Parathyroid adenoma (tissue), 2 donors: Measurements from ENCODE around the gene ZC3H7B.
"Not testable (repeated sequence)": the region's sequence is repeated elsewhere in the genome, so short reads cannot be mapped to it uniquely, and the experiment has no call there.

Source experiments
- H2AFZ ChIP-seq: fragments of 300-600 bp; sonication (generic); one replicate; pipeline ENCODE4 v1.7.0; 2017; ENCODE audit warnings: antibody characterized with exemption, mild to moderate bottlenecking
- H3K27ac ChIP-seq: fragments of 300-600 bp; sonication (generic); one replicate; pipeline ENCODE4 v1.7.0; 2017
- H3K27me3 ChIP-seq: fragments of 300-600 bp; sonication (generic); one replicate; pipeline ENCODE4 v1.7.0; 2017; ENCODE audit warnings: low read length; ENCODE audit not compliant: control insufficient read depth, insufficient read depth
- H3K36me3 ChIP-seq: fragments of 300-600 bp; sonication (generic); one replicate; pipeline ENCODE4 v1.7.0; 2017; ENCODE audit warnings: low read length; ENCODE audit not compliant: control insufficient read depth, insufficient read depth
- H3K4me1 ChIP-seq: fragments of 300-600 bp; sonication (generic); one replicate; pipeline ENCODE4 v1.7.0; 2017; ENCODE audit warnings: control low read depth
- H3K4me2 ChIP-seq: fragments of 300-600 bp; sonication (generic); one replicate; pipeline ENCODE4 v1.7.0; 2017; ENCODE audit warnings: low read length
- H3K4me3 ChIP-seq: fragments of 300-600 bp; sonication (generic); one replicate; pipeline ENCODE4 v1.7.0; 2017; ENCODE audit warnings: low read depth, low read length
- H3K79me2 ChIP-seq: fragments of 300-600 bp; sonication (generic); one replicate; pipeline ENCODE4 v1.7.0; 2017; ENCODE audit warnings: control low read depth
- H3K9ac ChIP-seq: fragments of 300-600 bp; sonication (generic); one replicate; pipeline ENCODE4 v1.7.0; 2017; ENCODE audit warnings: mild to moderate bottlenecking
- H3K9me3 ChIP-seq: fragments of 300-600 bp; sonication (generic); one replicate; pipeline ENCODE4 v1.7.0; 2017; ENCODE audit warnings: low read length; ENCODE audit not compliant: control insufficient read depth
- CTCF ChIP-seq: fragments of 300-600 bp; sonication (generic); IDR thresholded peaks from one replicate; pipeline ENCODE4 v1.7.0; 2017; ENCODE audit warnings: antibody characterized with exemption, mild to moderate bottlenecking
- donor health status: primary hyperparathyroidism.

ZC3H7B gene

GRCh38 chr22:41257696-41258095 lies 43.6 kb upstream of the ZC3H7B start:
- Histone ChIP-seq H3K36me3 (no peaks in the 10 kb centered on the region), H3K27ac (no peak overlapping the region), H3K9me3 (no peaks in the 10 kb centered on the region), H3K9ac (no peak overlapping the region), H3K4me2 (no peak overlapping the region), H3K4me3 (no peak overlapping the region), H3K27me3 (no peaks in the 10 kb centered on the region), H3K79me2 (no peaks in the 10 kb centered on the region), H2AFZ (no peak overlapping the region), H3K4me1 (no peaks in the 10 kb centered on the region)
- no peak for TF ChIP-seq CTCF

GRCh38 chr22:41259756-41260155 lies 41.6 kb upstream of the ZC3H7B start:
- H3K79me2 ChIP-seq, H3K4me1 ChIP-seq, H3K9ac ChIP-seq, H2AFZ ChIP-seq, H3K9me3 ChIP-seq, H3K36me3 ChIP-seq, H3K4me2 ChIP-seq, H3K4me3 ChIP-seq, H3K27me3 ChIP-seq, H3K27ac ChIP-seq: not testable (repeated sequence)

- no peaks in the 10 kb centered on the region for H3K4me1 ChIP-seq
- H3K4me2 ChIP-seq = no peak overlapping the region
- H2AFZ ChIP-seq = no peak overlapping the region
- no peaks in the 10 kb centered on the region for H3K36me3 ChIP-seq
- H3K27me3 ChIP-seq = no peaks in the 10 kb centered on the region
- H3K9ac ChIP-seq = no peak overlapping the region
- H3K4me3 ChIP-seq = no peak overlapping the region
- no peak for TF ChIP-seq CTCF
- no peaks in the 10 kb centered on the region for H3K9me3 ChIP-seq
- no peak overlapping the region for H3K27ac ChIP-seq
- no peaks in the 10 kb centered on the region for H3K79me2 ChIP-seq
Measured at GRCh38 chr22:41260871-41261270, 40.5 kb upstream of the ZC3H7B start.

GRCh38 chr22:41261541-41262249 lies 39.6 kb upstream of the ZC3H7B start:
- H3K36me3 ChIP-seq = no peaks in the 10 kb centered on the region
- no peak for TF ChIP-seq CTCF
- no peaks in the 10 kb centered on the region for H3K27me3 ChIP-seq
- no peak overlapping the region for H3K4me3 ChIP-seq
- H2AFZ ChIP-seq = no peak overlapping the region
- H3K4me1 ChIP-seq = no peaks in the 10 kb centered on the region
- H3K4me2 ChIP-seq = no peak overlapping the region
- H3K27ac ChIP-seq = no peak overlapping the region
- no peaks in the 10 kb centered on the region for H3K9me3 ChIP-seq
- H3K79me2 ChIP-seq = no peaks in the 10 kb centered on the region
- H3K9ac ChIP-seq = no peak overlapping the region

- Histone ChIP-seq H3K4me3 (no peak overlapping the region), H3K27ac (no peak overlapping the region), H3K36me3 (no peaks in the 10 kb centered on the region), H2AFZ (no peak overlapping the region), H3K4me1 (no peaks in the 10 kb centered on the region), H3K9me3 (no peaks in the 10 kb centered on the region), H3K4me2 (no peak overlapping the region), H3K79me2 (no peaks in the 10 kb centered on the region), H3K9ac (no peak overlapping the region), H3K27me3 (no peaks in the 10 kb centered on the region)
- no peak for TF ChIP-seq CTCF
Measured at GRCh38 chr22:41262250-41262765, 39.0 kb upstream of the ZC3H7B start.
